ENCODE measurements around the gene SIRT6. TPM values are rescaled to one million over a fixed set of nuclear protein-coding genes. Genes with fewer than 3 reads are reported as not detected.
"Not testable (repeated sequence)": the region's sequence is repeated elsewhere in the genome, so short reads cannot be mapped to it uniquely, and the experiment has no call there.

The SIRT6 gene
- total RNA-seq, 1 donor from 2014 or later = 22.4 TPM

- DNase-seq (ENCODE audit: low read depth) = no peak
Measured at GRCh38 chr19:4138445-4138844, 43.9 kb downstream of the SIRT6 start.

DNA sequence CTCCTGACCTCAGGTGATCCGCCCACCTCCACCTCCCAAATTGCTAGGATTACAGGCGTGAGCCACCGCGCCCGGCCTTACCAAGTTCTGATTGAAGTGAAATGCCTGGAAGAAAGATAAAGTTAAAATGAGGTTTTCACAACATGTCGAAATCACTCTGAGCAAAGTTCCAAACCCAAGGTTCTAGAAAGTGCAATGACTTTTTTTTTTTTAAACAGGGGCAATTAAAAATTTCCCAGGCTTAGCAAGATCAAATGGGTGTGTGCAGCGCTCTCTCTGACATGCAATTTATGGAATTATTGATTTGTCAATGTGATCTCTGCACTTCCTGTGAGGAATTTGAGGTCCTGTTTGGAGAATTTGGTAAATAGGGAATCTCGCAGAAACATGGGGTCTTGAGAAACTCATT is 45.7 kb downstream of the SIRT6 start:
- no peak for DNase-seq (ENCODE audit: low read depth)

DNA sequence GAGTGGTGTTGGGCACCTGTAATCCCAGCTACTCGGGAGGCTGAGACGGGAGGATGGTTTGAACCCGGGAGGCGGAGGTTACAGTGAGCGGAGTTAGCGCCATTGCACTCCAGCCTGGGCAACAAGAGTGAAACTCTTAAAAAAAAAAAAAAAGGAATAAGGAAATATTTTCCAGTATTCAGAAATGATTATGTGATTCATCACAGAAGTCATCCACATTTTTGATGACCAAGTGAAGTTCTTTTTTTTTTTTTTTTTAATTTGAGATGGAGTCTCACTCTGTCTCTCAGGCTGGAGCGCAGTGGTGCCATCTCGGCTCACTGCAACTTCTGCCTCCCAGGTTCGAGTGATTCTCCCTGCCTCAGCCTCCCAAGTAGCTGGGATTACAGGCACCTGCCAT is 47.0 kb downstream of the SIRT6 start:
- not testable (repeated sequence) for DNase-seq (ENCODE audit: low read depth)

DNA sequence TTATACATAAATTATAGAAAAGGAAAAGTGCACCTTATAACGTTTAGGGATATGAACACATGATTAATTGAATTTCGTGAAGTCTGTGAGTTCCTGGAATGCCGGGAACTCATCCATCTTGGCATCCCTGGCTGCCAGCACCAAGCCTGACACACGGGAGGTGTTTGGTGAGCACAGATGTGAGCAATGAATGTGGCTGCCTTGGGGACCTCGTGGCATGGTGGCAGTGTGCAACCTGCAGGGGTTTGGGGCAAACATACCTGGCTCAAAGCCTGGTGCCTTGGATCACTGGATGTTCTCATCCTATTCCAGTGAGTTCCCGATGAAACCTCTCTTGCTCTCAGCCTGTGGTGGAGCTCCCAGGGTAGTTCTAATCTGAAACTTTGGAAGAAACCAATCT is 48.0 kb downstream of the SIRT6 start:
- DNase-seq (ENCODE audit: low read depth) = no peak

DNA sequence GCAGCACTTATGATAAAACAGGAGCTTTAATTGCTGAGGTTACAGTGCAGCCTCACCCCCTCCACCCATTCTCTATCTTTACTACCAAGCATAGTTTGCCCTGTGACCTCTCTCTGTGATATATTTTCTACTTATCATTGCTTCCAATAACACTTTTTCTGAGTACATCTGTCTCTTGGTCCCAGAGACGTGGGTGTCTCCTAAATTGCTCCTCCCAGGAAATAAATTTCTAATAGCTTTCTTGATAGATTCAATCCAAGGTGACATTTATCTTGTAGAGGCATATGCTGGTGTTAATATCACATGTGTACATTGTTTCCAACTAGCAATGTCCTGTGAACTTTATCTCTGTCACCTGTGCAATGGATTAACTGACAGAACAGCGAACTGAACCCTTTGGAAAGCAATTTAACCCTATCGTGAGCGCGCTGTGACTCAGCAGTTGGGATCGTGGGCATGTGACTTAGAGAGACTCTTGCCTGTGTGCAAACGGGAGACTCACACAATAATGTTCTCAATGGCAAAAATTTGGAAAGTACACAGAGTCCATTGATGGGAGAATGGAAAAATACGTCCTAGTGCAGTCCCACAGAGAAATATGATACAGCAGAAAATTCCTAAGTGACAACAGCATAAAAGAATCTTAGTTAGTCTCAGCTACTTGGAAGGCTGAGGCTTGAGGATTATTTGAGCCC is 51.5 kb downstream of the SIRT6 start:
- peak; percentile 74 for DNase-seq (ENCODE audit: low read depth)

GRCh38 chr19:4129050-4129449 is 53.3 kb downstream of the SIRT6 start:
- not testable (repeated sequence) for DNase-seq (ENCODE audit: low read depth)

GRCh38 chr19:4127322-4127721 is 55.0 kb downstream of the SIRT6 start:
- DNase-seq (ENCODE audit: low read depth) = not testable (repeated sequence)

DNA sequence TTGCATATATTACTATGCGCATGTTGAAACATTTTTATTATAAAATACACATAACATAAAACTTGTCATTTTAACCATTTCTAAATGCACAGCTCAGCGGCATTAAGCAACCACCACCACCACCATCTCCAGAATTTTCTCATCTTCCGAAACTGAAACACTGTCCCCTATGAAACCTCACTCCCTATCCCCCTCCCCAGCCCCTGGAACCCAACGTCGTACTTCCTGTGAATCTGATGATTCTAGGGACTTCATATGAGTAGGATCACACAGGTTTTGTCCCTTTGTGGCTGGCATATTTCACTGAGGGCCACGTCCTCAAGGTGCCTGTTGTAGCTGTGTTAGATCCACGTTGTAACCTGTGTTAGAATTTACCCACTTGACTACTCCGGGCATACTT is 57.7 kb downstream of the SIRT6 start:
- DNase-seq (ENCODE audit: low read depth) = no peak

Other genes starting within 250 kb of the SIRT6 start
- gene NMRK2, start 249.5 kb downstream of the SIRT6 start, total RNA-seq = 31.9 and 75.7 TPM in 2 replicates
- 193 and 269 TPM in 2 replicates for gene DAPK3, start 211.5 kb downstream of the SIRT6 start, total RNA-seq
- gene EEF2, start 197.1 kb downstream of the SIRT6 start, total RNA-seq = 2,539 and 2,715 TPM in 2 replicates
- 18.0 and 22.2 TPM in 2 replicates for gene PIAS4, start 174.8 kb downstream of the SIRT6 start, total RNA-seq
- gene ZBTB7A, start 115.7 kb downstream of the SIRT6 start, total RNA-seq = 30.1 and 37.1 TPM in 2 replicates
- gene MAP2K2, start 58.4 kb downstream of the SIRT6 start, total RNA-seq = 201 and 224 TPM in 2 replicates
- gene CREB3L3, start 28.9 kb downstream of the SIRT6 start, total RNA-seq = not detected in 2 replicates
- gene ANKRD24, start 126 bp upstream of the SIRT6 start, total RNA-seq = 0.53 and 1.4 TPM in 2 replicates
- 0.11 and 0.21 TPM in 2 replicates for gene EBI3, start 47.0 kb upstream of the SIRT6 start, total RNA-seq
- 13.3 and 17.2 TPM in 2 replicates for gene YJU2, start 64.5 kb upstream of the SIRT6 start, total RNA-seq
- 839 and 1,129 TPM in 2 replicates for gene SHD, start 96.7 kb upstream of the SIRT6 start, total RNA-seq
- gene TMIGD2, start 119.8 kb upstream of the SIRT6 start, total RNA-seq = 0.57 TPM in 1 of 2 replicates, not detected in the other
- 2.3 and 2.6 TPM in 2 replicates for gene FSD1, start 122.0 kb upstream of the SIRT6 start, total RNA-seq
- gene STAP2, start 156.3 kb upstream of the SIRT6 start, total RNA-seq = 3.1 and 4.5 TPM in 2 replicates
- gene MPND, start 161.0 kb upstream of the SIRT6 start, total RNA-seq = 2.2 and 2.7 TPM in 2 replicates
- gene SH3GL1, start 218.0 kb upstream of the SIRT6 start, total RNA-seq = 179 and 258 TPM in 2 replicates
- gene CHAF1A, start 220.1 kb upstream of the SIRT6 start, total RNA-seq = 3.1 TPM in 2 replicates